GM19328 (cell line): ENCODE results near the gene SERINC2.
"Not testable (repeated sequence)": the region's sequence is repeated elsewhere in the genome, so short reads cannot be mapped to it uniquely, and the experiment has no call there.

ENCODE experiments used
- ATAC-seq: cut with Tn5 transposase; IDR thresholded peaks from one replicate; pipeline ENCODE4 v1.9.1; 2021; ENCODE audit warnings: mild to moderate bottlenecking, moderate library complexity; ENCODE audit not compliant: unreplicated experiment

Gene SERINC2

DNA sequence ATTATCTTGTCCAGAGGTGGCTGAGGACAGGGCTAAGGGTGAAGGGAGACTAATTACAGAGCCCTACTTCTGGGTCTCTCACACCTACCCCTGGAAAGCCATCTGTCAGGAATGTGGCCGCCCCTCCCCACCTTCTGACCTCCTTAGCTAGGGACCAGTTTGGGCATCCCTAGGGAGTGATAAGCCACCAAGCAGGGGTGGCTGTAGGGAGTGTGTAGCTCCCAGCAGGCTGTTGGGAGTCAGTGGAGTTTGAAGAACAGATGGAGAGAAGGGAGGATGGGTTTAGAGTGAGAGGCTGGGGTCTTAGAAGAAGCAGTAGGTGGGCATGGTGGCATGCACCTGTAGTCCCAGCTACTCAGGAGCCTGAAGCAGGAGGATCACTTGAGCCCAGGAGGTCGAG lies 808 bp upstream of the SERINC2 start:
- ATAC-seq = no peak

DNA sequence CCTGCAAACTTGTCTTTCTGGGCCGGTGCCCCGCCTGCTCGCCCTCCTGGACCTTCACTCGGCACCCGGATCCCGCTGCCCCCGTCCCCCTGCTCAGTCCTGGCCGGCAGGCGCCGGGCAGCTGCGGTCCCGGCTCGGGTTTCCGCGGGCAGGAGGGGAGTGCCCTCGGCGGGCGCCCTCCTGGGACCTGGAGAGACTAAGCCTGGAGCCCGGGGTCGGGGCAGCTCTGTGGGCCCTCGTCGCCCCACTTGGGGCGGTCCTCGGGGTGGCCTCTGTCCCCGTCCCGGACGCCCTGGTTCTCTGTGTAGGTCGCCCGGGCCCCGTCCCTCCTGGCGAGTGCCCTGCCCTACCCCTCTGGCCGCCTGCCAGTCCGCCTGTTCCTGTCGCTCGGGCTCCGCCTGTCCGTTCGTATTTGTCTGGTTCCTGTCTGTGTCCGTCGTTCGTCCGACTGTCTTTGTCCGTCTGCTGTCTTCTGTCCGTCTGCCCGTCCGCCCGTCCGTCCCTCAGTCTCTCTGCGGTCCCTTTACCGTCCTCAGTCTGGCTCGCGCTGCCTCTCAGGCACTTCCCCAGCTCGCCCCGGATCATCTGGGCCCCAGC lies 490 bp downstream of the SERINC2 start:
- ATAC-seq = no peak

DNA sequence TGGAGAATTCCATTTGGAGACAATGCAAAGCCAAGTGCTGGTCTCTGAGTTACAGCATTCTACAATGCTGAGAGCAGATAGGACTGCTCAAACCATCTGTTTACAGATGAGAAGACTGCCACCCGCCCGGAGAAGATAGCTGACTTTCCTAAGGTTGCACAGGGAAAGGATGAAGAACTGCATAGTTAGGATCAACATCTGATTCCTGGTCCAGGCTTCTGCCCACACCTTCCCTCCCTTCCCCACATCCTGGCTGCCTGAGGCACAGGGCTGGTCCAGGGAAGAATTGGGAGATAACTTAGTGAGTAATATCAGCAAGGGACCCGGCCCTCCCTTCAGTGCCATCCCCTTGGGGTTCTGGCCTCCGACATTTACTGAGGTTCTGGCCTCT lies 2.0 kb downstream of the SERINC2 start:
- ATAC-seq = no peak

DNA sequence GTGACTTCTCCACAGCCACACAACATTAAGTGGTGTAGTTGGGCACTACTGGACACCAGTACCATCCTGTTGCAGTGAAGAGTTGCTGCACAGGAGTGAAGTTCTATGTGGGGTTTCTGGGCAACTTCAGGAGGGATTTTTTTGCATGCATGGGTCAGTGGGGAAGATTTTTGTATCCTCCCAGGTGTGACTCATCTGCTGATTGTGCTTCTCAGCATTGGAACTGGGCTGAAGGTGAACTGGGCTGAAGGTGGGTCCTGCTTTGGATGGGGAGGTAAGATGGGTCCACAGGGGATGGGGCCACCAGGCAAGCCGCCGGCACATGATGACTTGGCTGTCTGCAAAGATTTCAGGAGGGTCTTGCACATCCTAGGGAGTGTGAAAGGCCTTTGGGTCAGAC lies 2.6 kb downstream of the SERINC2 start:
- ATAC-seq = no peak

- no peak for ATAC-seq
Measured at GRCh38 chr1:31416101-31416736, 3.2 kb downstream of the SERINC2 start.

- no peak for ATAC-seq
Measured at GRCh38 chr1:31417148-31417547, 4.1 kb downstream of the SERINC2 start.

GRCh38 chr1:31418626-31419323 lies 5.8 kb downstream of the SERINC2 start:
- no peak for ATAC-seq

GRCh38 chr1:31420716-31421115 lies 7.7 kb downstream of the SERINC2 start:
- no peak for ATAC-seq

DNA sequence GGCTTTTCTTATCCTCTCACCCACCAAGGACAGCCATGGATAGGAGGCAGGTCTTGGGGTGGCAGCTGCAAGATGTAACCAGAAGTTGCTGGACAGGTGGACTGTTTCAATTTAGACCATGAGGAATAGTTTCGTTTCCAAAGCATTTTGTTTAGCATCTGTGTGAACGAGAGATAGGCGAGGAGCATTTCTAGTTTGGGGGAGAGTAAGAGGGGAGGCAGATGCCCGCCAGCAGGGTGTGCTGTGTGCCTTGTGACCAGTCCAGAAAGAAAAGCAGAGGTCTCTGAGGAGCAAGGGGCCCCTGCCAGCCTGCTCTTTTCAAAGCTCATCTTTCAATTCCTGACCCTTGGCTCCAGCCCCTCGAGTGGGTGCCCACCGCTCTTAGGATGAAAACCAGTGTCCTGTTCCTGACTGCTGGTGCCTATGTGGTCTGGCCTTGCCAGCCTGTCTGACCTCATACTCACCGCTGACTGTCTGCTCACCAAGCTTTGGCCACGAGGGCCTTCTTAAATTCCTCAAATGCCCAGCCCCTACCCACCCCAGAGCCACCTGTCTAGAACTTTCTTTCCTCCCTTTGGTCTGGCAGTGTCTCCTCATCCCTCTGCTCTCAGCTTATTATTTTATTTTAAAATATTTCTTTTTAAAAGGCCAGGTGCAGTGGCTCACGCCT lies 8.5 kb downstream of the SERINC2 start:
- ATAC-seq = no peak

DNA sequence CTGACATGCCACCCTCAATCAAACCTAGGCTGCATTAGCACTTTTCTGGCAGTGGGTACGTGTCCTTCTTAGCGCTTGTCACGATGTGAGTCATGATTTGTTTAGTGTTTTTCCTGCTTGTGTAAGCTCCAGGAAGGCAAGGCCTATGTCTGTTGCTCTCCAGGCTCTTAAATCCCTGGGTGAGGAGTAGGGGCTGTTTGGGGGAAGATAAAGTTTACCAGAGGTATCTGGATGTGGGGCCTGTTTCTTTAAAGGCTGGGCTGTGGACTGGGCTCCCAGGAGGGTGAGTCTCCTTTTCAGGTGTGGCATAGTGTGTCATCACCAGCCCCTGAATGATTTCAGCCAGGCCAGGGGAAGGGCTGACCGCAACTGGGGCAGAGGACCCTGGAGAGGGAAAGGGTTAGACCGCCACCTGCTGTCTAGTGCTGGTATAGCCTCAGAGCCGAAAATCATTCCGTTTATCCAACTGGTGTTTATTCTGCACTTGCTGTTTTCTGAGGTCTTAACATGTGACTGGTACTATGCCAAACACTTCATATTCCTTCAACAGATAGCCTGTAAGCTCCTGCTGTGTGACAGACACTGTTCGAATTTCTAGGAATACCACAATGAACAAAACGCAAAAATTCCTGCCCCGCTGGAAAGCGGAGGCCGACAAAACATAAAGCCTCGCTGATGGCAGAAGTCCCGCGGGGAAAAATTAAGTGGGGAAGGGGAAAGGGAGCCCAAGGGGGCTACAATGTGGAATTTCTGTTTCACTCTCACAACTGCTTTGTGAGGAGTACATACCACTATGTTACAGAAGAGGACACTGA lies 9.7 kb downstream of the SERINC2 start:
- ATAC-seq = no peak

DNA sequence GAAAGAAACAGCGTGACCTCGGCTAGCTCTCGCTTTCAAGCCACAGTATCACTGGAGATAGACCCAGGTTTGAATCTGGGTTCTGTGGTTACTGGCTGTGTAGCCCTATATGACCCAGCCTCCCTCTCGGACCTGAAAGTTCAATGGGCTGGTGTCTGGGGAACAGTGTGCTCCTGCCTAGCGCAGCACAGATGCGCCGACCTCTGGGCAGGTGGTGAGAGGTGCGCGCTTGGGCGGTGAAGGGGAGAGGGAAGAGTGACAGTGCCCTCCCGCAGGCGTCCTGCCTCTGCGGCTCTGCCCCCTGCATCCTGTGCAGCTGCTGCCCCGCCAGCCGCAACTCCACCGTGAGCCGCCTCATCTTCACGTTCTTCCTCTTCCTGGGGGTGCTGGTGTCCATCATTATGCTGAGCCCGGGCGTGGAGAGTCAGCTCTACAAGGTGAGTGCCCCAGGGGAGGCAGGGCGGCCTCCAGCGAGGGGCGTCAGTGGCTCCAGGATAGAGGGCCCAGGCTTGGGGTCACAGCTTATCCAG lies 10.5 kb downstream of the SERINC2 start:
- no peak for ATAC-seq

- no peak for ATAC-seq
Measured at GRCh38 chr1:31424568-31424967, 11.6 kb downstream of the SERINC2 start.

DNA sequence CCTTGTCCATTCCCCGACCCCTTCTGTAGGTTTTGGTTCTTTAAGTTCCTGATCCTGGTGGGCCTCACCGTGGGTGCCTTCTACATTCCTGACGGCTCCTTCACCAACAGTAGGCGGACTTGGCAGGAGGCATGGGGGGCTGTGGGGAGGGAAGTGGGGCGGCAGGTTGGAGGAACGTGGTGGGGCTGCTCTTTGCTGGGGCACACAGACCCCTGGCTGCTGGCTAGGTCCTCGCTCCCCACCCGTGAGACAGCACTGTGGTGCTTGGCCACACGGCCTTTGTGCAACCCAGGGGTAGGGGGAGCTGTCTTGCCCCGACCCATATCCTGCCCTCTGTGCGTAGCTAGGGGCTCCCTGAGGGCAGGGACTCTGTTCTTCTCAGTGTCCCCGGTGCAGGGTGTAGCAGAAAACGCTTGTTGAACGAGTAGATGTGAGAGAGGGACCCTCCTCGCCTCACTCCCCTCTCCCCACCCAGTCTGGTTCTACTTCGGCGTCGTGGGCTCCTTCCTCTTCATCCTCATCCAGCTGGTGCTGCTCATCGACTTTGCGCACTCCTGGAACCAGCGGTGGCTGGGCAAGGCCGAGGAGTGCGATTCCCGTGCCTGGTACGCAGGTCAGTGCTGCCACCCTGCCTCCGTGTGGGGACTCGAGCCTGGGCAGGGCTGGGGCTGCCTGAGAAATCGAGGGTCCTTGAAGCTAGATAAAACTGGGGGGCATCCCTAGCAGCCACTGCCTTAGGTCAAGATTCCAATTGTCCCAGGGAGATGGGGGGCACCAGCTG lies 12.5 kb downstream of the SERINC2 start:
- no peak for ATAC-seq

DNA sequence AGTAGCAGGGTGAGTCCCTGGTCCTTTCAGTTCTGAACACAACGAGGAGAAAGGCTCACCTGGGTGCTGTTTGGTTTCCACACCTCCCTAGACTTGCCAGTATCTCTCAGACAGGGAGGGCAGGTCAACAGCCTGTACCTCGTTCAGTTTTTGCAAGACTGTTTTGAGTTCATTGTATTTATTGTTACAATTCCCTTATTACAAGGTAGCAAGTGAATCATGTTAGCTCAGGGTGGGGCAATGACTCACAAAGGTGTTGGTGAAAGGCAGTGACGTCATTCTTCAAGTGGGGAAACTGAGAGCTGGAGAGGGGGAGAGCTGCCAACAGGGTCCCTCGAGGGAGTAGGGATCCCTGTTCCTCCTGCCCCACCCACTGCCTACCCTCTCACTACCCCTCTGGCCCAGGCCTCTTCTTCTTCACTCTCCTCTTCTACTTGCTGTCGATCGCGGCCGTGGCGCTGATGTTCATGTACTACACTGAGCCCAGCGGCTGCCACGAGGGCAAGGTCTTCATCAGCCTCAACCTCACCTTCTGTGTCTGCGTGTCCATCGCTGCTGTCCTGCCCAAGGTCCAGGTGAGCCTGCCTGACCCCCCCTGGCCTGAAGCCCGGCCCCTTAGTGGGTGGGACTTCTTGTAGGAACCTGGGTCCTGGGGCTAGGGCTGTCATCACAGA lies 13.4 kb downstream of the SERINC2 start:
- ATAC-seq = no peak

DNA sequence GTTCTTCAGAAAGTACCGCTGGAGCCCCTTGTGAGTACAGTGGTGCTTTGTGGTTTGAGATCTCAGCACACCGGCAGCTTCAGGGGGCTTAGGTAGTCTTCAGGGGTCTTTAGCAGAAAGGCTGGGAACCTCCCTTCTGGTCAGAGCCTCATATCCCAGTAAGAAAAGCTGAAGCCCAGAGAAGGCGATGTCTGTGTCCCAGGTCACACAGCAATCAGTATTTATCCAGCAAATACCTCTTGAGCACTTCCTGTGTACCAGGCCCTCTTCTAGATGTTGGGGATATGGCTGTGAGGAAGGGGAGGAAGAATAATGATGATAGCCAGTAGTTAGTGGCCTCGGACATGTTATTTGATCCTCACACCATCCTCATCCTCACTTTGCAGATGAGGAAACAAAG lies 14.3 kb downstream of the SERINC2 start:
- ATAC-seq = no peak

DNA sequence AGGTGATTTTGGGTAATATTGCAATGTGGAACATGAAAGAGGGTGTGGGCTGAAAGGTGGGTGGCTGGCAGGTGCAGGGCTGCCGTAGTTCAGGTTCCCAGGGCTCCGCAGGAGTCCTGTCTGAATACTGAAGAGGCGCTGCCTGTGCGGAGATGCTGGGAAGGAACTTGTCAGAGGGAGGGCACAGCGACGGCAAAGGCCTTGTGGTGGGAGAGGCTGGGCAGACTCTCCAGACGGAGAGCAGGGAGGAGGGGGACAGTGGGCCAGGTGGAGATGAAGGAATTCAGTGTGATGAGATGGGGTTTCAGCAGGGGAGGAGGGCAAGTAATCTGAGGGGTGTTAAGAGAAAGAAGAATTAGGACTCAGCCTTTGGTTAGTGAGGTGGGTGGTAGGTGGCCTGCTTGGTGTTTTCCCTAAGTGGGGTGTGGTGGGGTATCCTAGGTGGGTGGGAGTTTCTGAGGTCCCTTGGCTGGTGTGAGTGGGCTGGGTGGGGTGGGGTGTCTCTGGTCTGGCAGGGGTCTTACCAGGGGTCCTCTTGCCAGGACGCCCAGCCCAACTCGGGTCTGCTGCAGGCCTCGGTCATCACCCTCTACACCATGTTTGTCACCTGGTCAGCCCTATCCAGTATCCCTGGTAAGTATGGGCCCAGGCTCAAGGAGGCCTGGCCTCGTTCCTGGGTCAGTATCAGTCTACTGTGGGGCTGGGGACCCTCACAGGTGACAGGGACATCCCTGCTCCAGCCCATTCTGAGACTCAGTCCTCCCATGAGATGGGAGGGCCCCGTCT lies 15.6 kb downstream of the SERINC2 start:
- no peak for ATAC-seq

DNA sequence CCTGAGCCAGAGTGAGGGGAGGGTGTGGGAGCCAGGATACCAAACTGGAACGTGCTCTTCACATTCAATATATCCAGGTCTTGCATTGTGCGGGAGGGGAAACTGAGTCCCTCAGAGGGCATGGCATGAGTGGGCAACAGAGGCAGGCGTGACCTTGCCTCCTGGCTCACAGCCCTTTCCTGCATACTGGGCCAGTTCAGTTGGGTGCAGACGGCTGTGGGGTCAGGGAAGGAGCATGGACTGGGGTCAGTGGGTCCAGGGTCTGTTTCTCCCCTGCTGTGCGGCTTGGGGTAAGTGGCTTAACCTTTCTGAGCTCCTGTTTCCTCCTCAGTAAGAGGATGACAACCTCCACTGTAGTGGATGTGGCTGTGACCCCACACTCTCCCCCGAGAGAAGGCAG lies 16.6 kb downstream of the SERINC2 start:
- no peak for ATAC-seq

DNA sequence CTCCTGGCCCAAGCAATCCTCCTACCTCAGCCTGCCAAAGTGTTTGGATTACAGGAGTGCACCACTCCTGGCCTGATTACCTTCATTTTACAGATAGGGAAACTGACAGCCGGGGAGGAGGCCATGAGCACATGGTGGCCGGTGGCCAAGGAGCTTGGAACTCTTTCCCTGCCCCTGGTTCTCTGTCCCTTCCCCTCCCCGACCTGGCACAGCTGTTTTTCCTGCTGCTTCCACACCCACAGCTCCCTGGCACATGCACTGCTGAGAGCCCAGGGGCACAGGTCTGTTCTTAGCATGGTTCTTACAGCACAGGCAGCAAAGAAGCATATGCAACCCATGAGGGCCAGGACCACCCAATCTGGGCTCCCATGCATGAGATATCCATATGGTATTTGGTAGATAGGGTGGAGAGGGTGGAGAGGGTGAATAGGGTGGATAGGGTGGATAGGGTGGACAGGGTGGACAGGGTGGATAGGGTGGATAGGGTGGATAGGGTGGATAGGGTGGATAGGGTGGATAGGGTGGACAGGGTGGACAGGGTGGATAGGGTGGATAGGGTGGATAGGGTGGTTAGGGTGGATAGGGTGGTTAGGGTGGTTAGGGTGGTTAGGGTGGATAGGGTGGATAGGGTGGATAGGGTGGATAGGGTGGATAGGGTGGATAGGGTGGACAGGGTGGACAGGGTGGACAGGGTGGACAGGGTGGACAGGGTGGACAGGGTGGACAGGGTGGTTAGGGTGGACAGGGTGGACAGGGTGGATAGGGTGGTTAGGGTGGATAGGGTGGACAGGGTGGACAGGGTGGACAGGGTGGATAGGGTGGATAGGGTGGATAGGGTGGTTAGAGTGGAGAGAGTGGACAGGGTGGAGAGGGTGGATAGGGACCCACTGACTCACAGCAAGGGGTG lies 18.6 kb downstream of the SERINC2 start:
- ATAC-seq = not testable (repeated sequence)
